A673 (cell line): Measurements from ENCODE around the gene VHLL.

Experiments used
- EZH2 ChIP-seq: fragments of 200-600 bp; sonication (generic); IDR thresholded peaks from 2 replicates; pipeline ENCODE4 v1.6.1; 2017; ENCODE audit warnings: borderline replicate concordance, low read depth, mild to moderate bottlenecking, mixed read lengths, antibody characterized with exemption, low read length; ENCODE audit not compliant: poor library complexity, severe bottlenecking
- TF ChIP-seq, protein P1 (sequence below): fragments of 300-800, 200-600 bp; sonication (generic); conservative IDR thresholded peaks from 2 replicates; pipeline ENCODE4 v1.5.1; 2017; ENCODE audit warnings: low read depth, mild to moderate bottlenecking, antibody characterized with exemption, low read length, moderate library complexity, mixed read lengths

DNA sequence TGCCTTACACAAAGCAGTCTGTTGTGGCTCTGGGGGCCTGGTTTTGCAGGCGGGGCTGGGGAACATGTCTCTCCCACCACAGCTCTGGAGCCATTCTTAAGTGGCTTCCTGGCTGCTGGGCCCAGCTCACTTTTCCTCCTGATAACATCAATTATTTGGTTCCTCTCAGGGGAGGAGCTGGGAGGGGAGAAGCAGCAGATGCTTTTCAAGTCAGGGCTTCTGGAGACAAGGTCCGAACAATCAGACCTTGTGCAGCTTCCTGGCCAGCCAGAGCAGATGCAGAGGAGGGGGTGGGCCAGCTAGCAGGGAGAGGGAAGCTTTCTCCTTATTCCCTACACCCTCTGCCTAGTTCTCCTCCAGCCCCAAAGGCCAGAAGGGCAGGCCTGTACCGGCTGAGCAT lies 47.6 kb downstream of the VHLL start:
- TF ChIP-seq, protein P1, sequence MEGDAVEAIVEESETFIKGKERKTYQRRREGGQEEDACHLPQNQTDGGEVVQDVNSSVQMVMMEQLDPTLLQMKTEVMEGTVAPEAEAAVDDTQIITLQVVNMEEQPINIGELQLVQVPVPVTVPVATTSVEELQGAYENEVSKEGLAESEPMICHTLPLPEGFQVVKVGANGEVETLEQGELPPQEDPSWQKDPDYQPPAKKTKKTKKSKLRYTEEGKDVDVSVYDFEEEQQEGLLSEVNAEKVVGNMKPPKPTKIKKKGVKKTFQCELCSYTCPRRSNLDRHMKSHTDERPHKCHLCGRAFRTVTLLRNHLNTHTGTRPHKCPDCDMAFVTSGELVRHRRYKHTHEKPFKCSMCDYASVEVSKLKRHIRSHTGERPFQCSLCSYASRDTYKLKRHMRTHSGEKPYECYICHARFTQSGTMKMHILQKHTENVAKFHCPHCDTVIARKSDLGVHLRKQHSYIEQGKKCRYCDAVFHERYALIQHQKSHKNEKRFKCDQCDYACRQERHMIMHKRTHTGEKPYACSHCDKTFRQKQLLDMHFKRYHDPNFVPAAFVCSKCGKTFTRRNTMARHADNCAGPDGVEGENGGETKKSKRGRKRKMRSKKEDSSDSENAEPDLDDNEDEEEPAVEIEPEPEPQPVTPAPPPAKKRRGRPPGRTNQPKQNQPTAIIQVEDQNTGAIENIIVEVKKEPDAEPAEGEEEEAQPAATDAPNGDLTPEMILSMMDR: no peak
- TF ChIP-seq EZH2: no peak
